K562 (cell line): ENCODE measurements around the gene ZFP62. TPM values are rescaled to one million over a fixed set of nuclear protein-coding genes. Genes with fewer than 3 reads are reported as not detected.

Experiments used
- GTF2A2 ChIP-seq: IDR thresholded peaks from 2 replicates; pipeline ENCODE4 v1.6.1; 2016; ENCODE audit warnings: mild to moderate bottlenecking, missing genetic modification characterization, missing compliant biosample characterization
- PHB2 ChIP-seq: fragments of 450-650 bp; IDR thresholded peaks from 2 replicates; pipeline ENCODE4 v1.6.1; 2017; ENCODE audit warnings: low read depth
- ZC3H8 ChIP-seq: fragments of 450-650 bp; IDR thresholded peaks from 2 replicates; pipeline ENCODE4 v1.6.1; 2017
- ZNF384 ChIP-seq: IDR thresholded peaks from 2 replicates; pipeline ENCODE4 v1.6.1; 2012; ENCODE audit warnings: low read depth, low read length, improper control_type of control experiment
- ZNF707 ChIP-seq: fragments of 250-450 bp; sonication (Bioruptor Pico); conservative IDR thresholded peaks from 2 replicates; pipeline ENCODE4 v1.8.0; 2022; ENCODE audit warnings: inconsistent platforms, mild to moderate bottlenecking, moderate library complexity
- polyA plus RNA-seq, 8 experiments: library from polyadenylated mRNA; depleted of rRNA in 4 of 8; stranded (reverse) in 5 of 8; unstranded in 3 of 8; fragments of >200 nt; fragmentation: Nextera tagmentation in 2 of 8; fragmentation: Illumina TruSeq in 1 of 8; extraction: Ambion mirVana in 2 of 8; extraction: Trizol in 1 of 8; gene quantifications; 2 replicates each; pipeline versions ENCODE4 v1.2.1 to v1.2.3, GENCODE V29; 2011 to 2014; ENCODE audit warnings: inconsistent platforms in 1 of 8, missing spikeins in 1 of 8
- total RNA-seq, 7 experiments: library from RNA; depleted of rRNA in 6 of 7; stranded (reverse); fragments of >200 nt in 6 of 7; fragmentation: Illumina TruSeq in 2 of 7; extraction: Trizol in 2 of 7; gene quantifications; 2 replicates each; pipeline versions ENCODE4 v1.2.1 to v1.2.3, GENCODE V29; 2011 to 2021; ENCODE audit warnings: low replicate concordance in 1 of 7
- TF ChIP-seq, protein P1 (sequence below): fragments of 200-600 bp; sonication (generic); IDR thresholded peaks from one replicate; pipeline ENCODE4 v1.6.1; 2012; ENCODE audit warnings: mild to moderate bottlenecking, low read depth, low read length, inconsistent platforms
- TF ChIP-seq, protein P2 (sequence below): fragments of 250-450 bp; sonication (Bioruptor Pico); IDR thresholded peaks from 2 replicates; pipeline ENCODE4 v1.4.0; 2020; ENCODE audit warnings: mild to moderate bottlenecking, moderate library complexity
- TF ChIP-seq, protein P3 (sequence below): sonication (generic); formaldehyde crosslinking; IDR thresholded peaks from 2 replicates; pipeline ENCODE4 v1.8.1; 2023; ENCODE audit warnings: mild to moderate bottlenecking, missing genetic modification reagents

Gene ZFP62
- total and polyA plus RNA-seq, 9 of the 15 experiments (the other 6 are each of a cell fraction or from before 2014, with no cell fraction given): 12.2 to 37.5 (median 25.0) TPM

DNA sequence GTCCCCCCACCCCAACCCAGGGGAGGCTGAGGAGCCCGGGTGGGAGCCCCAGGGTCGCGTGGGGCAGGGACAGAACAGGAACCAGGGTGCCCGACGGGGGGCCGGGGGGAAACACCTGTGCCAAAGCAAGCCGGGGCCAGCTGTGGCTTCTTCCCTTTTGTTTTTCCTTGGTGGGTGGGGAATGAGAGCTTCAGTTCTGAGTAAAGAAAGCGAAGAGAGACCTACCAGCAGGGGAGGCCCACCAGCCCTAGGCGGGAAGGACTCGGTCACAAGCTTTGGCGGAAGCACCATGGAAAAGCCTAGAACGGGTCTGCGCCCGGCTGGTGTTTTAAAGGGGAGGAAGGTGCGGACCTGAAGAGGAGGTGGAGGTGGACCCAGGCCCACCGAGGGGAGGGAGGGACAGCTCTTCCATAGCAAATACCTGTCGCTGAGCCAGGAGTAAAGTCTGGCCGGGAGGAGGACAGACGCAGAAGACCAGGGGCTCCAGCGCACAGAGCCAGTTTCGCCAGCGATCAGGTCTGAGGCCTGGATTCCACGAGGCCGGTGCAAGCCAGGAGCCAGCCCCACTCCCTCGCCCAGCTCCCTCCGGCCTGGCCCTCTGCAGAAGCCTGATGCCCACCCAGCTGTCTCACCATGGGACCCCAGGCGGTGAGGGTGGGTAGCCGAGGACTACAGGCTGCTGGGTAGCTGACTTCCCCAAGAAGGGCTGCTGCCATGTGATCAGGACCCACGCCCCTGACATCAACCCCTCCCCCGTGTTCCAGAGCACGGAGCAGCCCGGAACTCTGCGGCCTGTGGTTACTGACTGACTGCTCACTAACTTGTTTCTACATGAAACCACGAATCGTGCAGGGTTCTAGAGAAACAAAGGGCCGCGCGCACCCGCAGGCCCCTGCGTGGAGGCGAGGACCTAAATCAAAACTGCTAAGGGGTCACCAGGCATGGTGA lies 57.6 kb downstream of the ZFP62 start (continued):
- TF ChIP-seq, protein P1, sequence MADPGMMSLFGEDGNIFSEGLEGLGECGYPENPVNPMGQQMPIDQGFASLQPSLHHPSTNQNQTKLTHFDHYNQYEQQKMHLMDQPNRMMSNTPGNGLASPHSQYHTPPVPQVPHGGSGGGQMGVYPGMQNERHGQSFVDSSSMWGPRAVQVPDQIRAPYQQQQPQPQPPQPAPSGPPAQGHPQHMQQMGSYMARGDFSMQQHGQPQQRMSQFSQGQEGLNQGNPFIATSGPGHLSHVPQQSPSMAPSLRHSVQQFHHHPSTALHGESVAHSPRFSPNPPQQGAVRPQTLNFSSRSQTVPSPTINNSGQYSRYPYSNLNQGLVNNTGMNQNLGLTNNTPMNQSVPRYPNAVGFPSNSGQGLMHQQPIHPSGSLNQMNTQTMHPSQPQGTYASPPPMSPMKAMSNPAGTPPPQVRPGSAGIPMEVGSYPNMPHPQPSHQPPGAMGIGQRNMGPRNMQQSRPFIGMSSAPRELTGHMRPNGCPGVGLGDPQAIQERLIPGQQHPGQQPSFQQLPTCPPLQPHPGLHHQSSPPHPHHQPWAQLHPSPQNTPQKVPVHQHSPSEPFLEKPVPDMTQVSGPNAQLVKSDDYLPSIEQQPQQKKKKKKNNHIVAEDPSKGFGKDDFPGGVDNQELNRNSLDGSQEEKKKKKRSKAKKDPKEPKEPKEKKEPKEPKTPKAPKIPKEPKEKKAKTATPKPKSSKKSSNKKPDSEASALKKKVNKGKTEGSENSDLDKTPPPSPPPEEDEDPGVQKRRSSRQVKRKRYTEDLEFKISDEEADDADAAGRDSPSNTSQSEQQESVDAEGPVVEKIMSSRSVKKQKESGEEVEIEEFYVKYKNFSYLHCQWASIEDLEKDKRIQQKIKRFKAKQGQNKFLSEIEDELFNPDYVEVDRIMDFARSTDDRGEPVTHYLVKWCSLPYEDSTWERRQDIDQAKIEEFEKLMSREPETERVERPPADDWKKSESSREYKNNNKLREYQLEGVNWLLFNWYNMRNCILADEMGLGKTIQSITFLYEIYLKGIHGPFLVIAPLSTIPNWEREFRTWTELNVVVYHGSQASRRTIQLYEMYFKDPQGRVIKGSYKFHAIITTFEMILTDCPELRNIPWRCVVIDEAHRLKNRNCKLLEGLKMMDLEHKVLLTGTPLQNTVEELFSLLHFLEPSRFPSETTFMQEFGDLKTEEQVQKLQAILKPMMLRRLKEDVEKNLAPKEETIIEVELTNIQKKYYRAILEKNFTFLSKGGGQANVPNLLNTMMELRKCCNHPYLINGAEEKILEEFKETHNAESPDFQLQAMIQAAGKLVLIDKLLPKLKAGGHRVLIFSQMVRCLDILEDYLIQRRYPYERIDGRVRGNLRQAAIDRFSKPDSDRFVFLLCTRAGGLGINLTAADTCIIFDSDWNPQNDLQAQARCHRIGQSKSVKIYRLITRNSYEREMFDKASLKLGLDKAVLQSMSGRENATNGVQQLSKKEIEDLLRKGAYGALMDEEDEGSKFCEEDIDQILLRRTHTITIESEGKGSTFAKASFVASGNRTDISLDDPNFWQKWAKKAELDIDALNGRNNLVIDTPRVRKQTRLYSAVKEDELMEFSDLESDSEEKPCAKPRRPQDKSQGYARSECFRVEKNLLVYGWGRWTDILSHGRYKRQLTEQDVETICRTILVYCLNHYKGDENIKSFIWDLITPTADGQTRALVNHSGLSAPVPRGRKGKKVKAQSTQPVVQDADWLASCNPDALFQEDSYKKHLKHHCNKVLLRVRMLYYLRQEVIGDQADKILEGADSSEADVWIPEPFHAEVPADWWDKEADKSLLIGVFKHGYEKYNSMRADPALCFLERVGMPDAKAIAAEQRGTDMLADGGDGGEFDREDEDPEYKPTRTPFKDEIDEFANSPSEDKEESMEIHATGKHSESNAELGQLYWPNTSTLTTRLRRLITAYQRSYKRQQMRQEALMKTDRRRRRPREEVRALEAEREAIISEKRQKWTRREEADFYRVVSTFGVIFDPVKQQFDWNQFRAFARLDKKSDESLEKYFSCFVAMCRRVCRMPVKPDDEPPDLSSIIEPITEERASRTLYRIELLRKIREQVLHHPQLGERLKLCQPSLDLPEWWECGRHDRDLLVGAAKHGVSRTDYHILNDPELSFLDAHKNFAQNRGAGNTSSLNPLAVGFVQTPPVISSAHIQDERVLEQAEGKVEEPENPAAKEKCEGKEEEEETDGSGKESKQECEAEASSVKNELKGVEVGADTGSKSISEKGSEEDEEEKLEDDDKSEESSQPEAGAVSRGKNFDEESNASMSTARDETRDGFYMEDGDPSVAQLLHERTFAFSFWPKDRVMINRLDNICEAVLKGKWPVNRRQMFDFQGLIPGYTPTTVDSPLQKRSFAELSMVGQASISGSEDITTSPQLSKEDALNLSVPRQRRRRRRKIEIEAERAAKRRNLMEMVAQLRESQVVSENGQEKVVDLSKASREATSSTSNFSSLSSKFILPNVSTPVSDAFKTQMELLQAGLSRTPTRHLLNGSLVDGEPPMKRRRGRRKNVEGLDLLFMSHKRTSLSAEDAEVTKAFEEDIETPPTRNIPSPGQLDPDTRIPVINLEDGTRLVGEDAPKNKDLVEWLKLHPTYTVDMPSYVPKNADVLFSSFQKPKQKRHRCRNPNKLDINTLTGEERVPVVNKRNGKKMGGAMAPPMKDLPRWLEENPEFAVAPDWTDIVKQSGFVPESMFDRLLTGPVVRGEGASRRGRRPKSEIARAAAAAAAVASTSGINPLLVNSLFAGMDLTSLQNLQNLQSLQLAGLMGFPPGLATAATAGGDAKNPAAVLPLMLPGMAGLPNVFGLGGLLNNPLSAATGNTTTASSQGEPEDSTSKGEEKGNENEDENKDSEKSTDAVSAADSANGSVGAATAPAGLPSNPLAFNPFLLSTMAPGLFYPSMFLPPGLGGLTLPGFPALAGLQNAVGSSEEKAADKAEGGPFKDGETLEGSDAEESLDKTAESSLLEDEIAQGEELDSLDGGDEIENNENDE: no peak
- TF ChIP-seq GTF2A2 (no peak), ZNF707 (CRISPR knock-in tag) (no peak), PHB2 (no peak; the same call in 1 of the 2 replicates), ZNF384 (no peak), ZC3H8 (no peak)
- TF ChIP-seq, protein P2, sequence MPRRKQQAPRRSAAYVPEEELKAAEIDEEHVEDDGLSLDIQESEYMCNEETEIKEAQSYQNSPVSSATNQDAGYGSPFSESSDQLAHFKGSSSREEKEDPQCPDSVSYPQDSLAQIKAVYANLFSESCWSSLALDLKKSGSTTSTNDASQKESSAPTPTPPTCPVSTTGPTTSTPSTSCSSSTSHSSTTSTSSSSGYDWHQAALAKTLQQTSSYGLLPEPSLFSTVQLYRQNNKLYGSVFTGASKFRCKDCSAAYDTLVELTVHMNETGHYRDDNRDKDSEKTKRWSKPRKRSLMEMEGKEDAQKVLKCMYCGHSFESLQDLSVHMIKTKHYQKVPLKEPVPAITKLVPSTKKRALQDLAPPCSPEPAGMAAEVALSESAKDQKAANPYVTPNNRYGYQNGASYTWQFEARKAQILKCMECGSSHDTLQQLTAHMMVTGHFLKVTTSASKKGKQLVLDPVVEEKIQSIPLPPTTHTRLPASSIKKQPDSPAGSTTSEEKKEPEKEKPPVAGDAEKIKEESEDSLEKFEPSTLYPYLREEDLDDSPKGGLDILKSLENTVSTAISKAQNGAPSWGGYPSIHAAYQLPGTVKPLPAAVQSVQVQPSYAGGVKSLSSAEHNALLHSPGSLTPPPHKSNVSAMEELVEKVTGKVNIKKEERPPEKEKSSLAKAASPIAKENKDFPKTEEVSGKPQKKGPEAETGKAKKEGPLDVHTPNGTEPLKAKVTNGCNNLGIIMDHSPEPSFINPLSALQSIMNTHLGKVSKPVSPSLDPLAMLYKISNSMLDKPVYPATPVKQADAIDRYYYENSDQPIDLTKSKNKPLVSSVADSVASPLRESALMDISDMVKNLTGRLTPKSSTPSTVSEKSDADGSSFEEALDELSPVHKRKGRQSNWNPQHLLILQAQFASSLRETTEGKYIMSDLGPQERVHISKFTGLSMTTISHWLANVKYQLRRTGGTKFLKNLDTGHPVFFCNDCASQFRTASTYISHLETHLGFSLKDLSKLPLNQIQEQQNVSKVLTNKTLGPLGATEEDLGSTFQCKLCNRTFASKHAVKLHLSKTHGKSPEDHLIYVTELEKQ: no peak
- TF ChIP-seq, protein P3, sequence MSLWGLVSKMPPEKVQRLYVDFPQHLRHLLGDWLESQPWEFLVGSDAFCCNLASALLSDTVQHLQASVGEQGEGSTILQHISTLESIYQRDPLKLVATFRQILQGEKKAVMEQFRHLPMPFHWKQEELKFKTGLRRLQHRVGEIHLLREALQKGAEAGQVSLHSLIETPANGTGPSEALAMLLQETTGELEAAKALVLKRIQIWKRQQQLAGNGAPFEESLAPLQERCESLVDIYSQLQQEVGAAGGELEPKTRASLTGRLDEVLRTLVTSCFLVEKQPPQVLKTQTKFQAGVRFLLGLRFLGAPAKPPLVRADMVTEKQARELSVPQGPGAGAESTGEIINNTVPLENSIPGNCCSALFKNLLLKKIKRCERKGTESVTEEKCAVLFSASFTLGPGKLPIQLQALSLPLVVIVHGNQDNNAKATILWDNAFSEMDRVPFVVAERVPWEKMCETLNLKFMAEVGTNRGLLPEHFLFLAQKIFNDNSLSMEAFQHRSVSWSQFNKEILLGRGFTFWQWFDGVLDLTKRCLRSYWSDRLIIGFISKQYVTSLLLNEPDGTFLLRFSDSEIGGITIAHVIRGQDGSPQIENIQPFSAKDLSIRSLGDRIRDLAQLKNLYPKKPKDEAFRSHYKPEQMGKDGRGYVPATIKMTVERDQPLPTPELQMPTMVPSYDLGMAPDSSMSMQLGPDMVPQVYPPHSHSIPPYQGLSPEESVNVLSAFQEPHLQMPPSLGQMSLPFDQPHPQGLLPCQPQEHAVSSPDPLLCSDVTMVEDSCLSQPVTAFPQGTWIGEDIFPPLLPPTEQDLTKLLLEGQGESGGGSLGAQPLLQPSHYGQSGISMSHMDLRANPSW: no peak
